ENCODE results near the gene IRX4. TPM values are rescaled to one million over a fixed set of nuclear protein-coding genes. Genes with fewer than 3 reads are reported as not detected.
"Not testable (repeated sequence)": the region's sequence is repeated elsewhere in the genome, so short reads cannot be mapped to it uniquely, and the experiment has no call there.

The IRX4 gene
- total RNA-seq, 1 experiment from 2014 or later, result 4.6 TPM

GRCh38 chr5:1878050-1878849, 4.5 kb downstream of the IRX4 start:
- DNase-seq (ENCODE audit: low read depth), result no peak

GRCh38 chr5:1877103-1878049, 5.3 kb downstream of the IRX4 start:
- no peak for DNase-seq (ENCODE audit: low read depth)

- DNase-seq (ENCODE audit: low read depth), result peak; percentile 29
These were observed 6.1 kb downstream of the IRX4 start for GRCh38 chr5:1876660-1877064.

- peak; percentile 41 for DNase-seq (ENCODE audit: low read depth)
These were observed 6.7 kb downstream of the IRX4 start for GRCh38 chr5:1875843-1876659.

- DNase-seq (ENCODE audit: low read depth), result no peak
These were observed 7.4 kb downstream of the IRX4 start for GRCh38 chr5:1875281-1875842.

GRCh38 chr5:1874771-1875220, 7.9 kb downstream of the IRX4 start:
- no peak for DNase-seq (ENCODE audit: low read depth)

GRCh38 chr5:1874348-1874747, 8.4 kb downstream of the IRX4 start:
- DNase-seq (ENCODE audit: low read depth), result no peak

GRCh38 chr5:1873243-1873959, 9.3 kb downstream of the IRX4 start:
- no peak for DNase-seq (ENCODE audit: low read depth)

GRCh38 chr5:1871441-1871840, 11.3 kb downstream of the IRX4 start:
- no peak for DNase-seq (ENCODE audit: low read depth)

GRCh38 chr5:1870435-1871272, 12.1 kb downstream of the IRX4 start:
- not testable (repeated sequence) for DNase-seq (ENCODE audit: low read depth)

- no peak for DNase-seq (ENCODE audit: low read depth)
These were observed 13.7 kb downstream of the IRX4 start for GRCh38 chr5:1868886-1869475.

GRCh38 chr5:1867815-1868143, 14.9 kb downstream of the IRX4 start:
- no peak for DNase-seq (ENCODE audit: low read depth)

- no peak for DNase-seq (ENCODE audit: low read depth)
These were observed 15.5 kb downstream of the IRX4 start for GRCh38 chr5:1867114-1867814.

GRCh38 chr5:1865948-1866347, 16.8 kb downstream of the IRX4 start:
- DNase-seq (ENCODE audit: low read depth), result no peak

- no peak for DNase-seq (ENCODE audit: low read depth)
These were observed 17.2 kb downstream of the IRX4 start for GRCh38 chr5:1865486-1865885.

- no peak for DNase-seq (ENCODE audit: low read depth)
These were observed 17.8 kb downstream of the IRX4 start for GRCh38 chr5:1864896-1865440.

GRCh38 chr5:1860949-1861348, 21.8 kb downstream of the IRX4 start:
- DNase-seq (ENCODE audit: low read depth), result no peak

GRCh38 chr5:1860021-1860610, 22.6 kb downstream of the IRX4 start:
- DNase-seq (ENCODE audit: low read depth), result no peak

Measured in Daoy (cell line).